GM12874 (cell line): ENCODE measurements around the gene TSPEAR.

Source experiments
- CTCF ChIP-seq: IDR thresholded peaks from 2 replicates; pipeline ENCODE4 v1.5.1; 2011; ENCODE audit warnings: low read depth, mild to moderate bottlenecking, control low read depth, low read length, moderate library complexity; ENCODE audit not compliant: insufficient read depth

The TSPEAR gene

DNA sequence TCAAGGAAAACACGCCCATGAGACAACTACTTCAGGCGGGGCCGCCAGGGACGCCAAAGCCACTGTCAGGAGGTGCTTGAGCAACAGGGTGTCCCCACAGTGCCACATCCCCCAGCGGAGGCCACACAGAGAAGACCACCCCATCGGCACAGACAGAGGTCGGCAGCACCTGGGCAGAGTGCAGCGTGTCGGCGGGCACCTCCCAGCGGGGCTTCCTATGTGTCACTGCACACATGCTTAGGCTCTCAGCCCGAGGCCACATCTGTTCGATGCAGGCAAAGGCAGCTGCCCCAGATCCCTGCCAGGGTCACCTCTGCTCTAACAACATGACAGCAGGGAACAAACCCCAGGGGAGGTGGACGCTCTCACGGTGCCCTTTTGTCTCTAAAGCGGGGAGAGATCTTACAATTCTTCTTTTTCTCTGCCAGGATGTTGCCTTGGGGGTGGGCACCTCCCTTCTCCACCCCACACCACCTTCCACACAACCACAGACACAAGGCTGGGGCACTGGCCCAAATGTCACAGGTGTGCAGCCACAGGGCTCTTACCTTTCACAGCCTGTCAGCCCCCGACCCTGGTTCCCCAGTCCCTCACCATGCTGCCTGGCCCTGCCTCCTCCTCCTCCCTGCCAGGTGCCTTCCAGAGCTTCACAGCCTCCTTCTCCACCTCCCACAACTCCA lies 95.3 kb downstream of the TSPEAR start:
- no peak for TF ChIP-seq CTCF

DNA sequence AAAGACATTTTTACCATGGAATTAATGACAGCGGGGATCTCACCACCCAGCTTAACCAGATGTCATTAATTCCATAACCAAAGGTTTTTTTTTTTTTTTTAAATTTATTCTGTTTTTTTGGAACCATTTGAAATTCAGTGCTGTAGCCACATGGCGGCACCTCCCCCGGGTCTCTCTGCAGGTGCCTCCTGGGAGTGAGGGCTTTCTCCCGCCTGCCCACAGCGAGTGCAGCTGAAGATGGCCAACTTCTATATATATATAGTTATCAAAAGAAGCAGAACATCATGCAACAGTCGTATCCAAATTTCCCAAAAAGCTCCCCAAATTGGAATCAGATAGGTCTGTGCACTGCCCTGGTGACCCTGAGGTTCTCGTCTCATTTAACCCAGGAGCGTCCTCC lies 95.9 kb downstream of the TSPEAR start:
- TF ChIP-seq CTCF, result no peak

- no peak for TF ChIP-seq CTCF
These were observed 96.4 kb downstream of the TSPEAR start for GRCh38 chr21:44614961-44615391.

DNA sequence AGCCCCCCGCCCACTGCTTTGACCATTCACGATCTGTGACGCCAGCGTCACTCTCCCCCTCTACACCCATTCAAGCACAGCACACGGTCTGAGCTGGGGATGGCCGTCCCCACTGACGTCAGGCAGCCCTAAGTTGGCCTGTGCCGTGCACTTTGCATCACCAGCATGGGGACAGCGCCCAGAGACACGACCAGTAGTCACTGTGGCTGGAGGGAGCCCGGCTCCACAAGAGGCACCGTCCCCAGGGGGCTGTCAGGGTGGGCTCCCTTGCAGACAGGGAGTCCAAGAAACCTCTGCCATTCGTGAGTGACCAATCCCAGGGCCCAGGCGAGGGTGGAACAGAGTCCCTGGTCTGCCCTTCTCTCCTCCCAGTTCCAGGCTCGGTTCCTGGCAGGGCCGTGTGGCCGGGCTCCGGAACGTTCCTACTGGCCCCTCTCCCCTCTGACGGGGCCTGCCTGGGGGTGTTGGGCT lies 97.2 kb downstream of the TSPEAR start:
- no peak for TF ChIP-seq CTCF

- TF ChIP-seq CTCF, result no peak
These were observed 97.8 kb downstream of the TSPEAR start for GRCh38 chr21:44613386-44614155.

- TF ChIP-seq CTCF, result no peak
These were observed 98.6 kb downstream of the TSPEAR start for GRCh38 chr21:44612669-44613229.

DNA sequence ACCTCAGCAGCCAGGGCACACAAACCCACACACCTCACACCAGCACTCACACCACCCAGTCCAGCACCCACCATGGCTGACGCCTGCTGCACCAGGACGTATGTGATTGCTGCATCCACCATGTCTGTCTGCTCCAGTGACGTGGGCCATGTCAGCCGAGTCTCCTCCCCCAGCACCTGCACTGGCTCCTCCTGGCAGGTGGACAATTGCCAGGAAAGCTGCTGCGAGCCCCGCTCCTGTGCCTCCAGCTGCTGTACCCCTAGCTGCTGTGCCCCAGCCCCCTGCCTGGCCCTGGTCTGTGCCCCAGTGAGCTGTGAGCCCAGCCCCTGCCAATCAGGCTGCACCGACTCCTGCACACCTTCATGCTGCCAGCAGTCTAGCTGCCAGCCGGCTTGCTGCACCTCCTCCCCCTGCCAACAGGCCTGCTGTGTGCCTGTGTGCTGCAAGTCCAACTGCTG lies 99.3 kb downstream of the TSPEAR start, which contains the start of gene KRTAP10-8:
TSS of gene KRTAP10-8 (plus strand) at position 51 of the 458 bp plus-strand sequence. CDS start at position 73, 22 bp downstream.
- TF ChIP-seq CTCF, result no peak
